Natural killer cell (primary cell): ENCODE data around the gene CIB1. TPM values are rescaled to one million over a fixed set of nuclear protein-coding genes. Genes with fewer than 3 reads are reported as not detected.
A peak's percentile ranks its signal among the peaks of the same experiment; 100 is the strongest.

Source experiments
- ATAC-seq, 3 donors: fragments of 150-1000 bp in 2 of 3; fragments of 200-7000 bp in 1 of 3; cut with Tn5 transposase; 1 replicate in 1 of 3; 2 replicates in 2 of 3; pipeline ENCODE4 v1.10.0; 2021; ENCODE audit warnings: mild to moderate bottlenecking in 2 of 3, moderate library complexity in 2 of 3
- DNase-seq, 2 donors: peaks; one replicate each; pipeline versions ENCODE4 v3.0.0 to v3.0.0-alpha.2; 2013 to 2021; ENCODE audit warnings: mixed read lengths in 1 of 2
- H3K27ac ChIP-seq: one replicate; pipeline ENCODE4 v1.5.1; 2013; ENCODE audit warnings: mild to moderate bottlenecking, low read length
- H3K27me3 ChIP-seq: one replicate; pipeline ENCODE4 v1.6.1; 2013; ENCODE audit warnings: low read length; ENCODE audit not compliant: control insufficient read depth, insufficient read depth
- H3K36me3 ChIP-seq: one replicate; pipeline ENCODE4 v1.6.1; 2013; ENCODE audit warnings: low read length; ENCODE audit not compliant: control insufficient read depth, insufficient read depth
- H3K4me1 ChIP-seq: one replicate; pipeline ENCODE4 v1.6.1; 2013; ENCODE audit warnings: low read length; ENCODE audit not compliant: control insufficient read depth, insufficient read depth
- H3K4me3 ChIP-seq: one replicate; pipeline ENCODE4 v1.5.1; 2013; ENCODE audit warnings: low read length
- H3K9me3 ChIP-seq: one replicate; pipeline ENCODE4 v1.6.1; 2013; ENCODE audit warnings: low read length; ENCODE audit not compliant: control insufficient read depth, insufficient read depth
- H3K27ac Mint-ChIP-seq, 2 donors: one replicate each; pipeline ENCODE4 v1.8.0; 2022; ENCODE audit warnings: mild to moderate bottlenecking in 2 of 2, mixed read lengths in 2 of 2, moderate library complexity in 1 of 2
- H3K27me3 Mint-ChIP-seq, 2 donors: one replicate each; pipeline ENCODE4 v1.8.0; 2022; ENCODE audit warnings: low read depth in 2 of 2, mixed read lengths in 2 of 2
- H3K36me3 Mint-ChIP-seq: one replicate; pipeline ENCODE4 v1.8.0; 2022; ENCODE audit warnings: mixed read lengths
- H3K4me1 Mint-ChIP-seq, 2 donors: one replicate each; pipeline ENCODE4 v1.8.0; 2022; ENCODE audit warnings: mixed read lengths in 2 of 2
- H3K4me3 Mint-ChIP-seq: one replicate; pipeline ENCODE4 v1.8.0; 2022; ENCODE audit warnings: mild to moderate bottlenecking, moderate library complexity, mixed read lengths
- H3K9me3 Mint-ChIP-seq, 2 donors: one replicate each; pipeline ENCODE4 v1.8.0; 2022; ENCODE audit warnings: mixed read lengths in 2 of 2
- CTCF ChIP-seq: fragments of 200-600 bp; IDR thresholded peaks from one replicate; pipeline ENCODE4 v1.8.0; 2022; ENCODE audit warnings: antibody characterized with exemption
- WGBS: methylation state at CpG from one replicate; pipeline ENCODE4 v1.1.7; 2013; ENCODE audit warnings: missing lambda C conversion rate; ENCODE audit not compliant: insufficient coverage; 5-methylcytosine and 5-hydroxymethylcytosine counted together
- intact Hi-C: fragments of 100-400 bp; cut with micrococcal nuclease; formaldehyde crosslinking; loops from one replicate; pipeline ENCODE4 v1.14.2; 2022
- total RNA-seq, 4 donors: library from RNA; stranded (reverse); fragments of 120-200 nt in 1 of 4; gene quantifications; one replicate each; pipeline versions ENCODE4 v1.2.3 to v1.2.4, GENCODE V29; 2013 to 2022

CIB1 gene
- total RNA-seq, 3 donors from 2014 or later (not counting 1 experiment from before 2014, with no cell fraction given), result 136 to 209 (median 154) TPM

- H3K27me3 Mint-ChIP-seq, result no peaks in the 10 kb centered on the region
- Histone ChIP-seq H3K27ac (no peak overlapping the region), H3K27me3 (no peaks in the 10 kb centered on the region), H3K4me3 (no peak overlapping the region), H3K4me1 (peaks cover 19% of the 10 kb centered on the region), H3K9me3 (no peaks in the 10 kb centered on the region), H3K36me3 (peaks cover 59% of the 10 kb centered on the region)
- ATAC-seq, result no peak
- H3K4me3 Mint-ChIP-seq, result no peak overlapping the region
- no peak for DNase-seq
- H3K36me3 Mint-ChIP-seq, result peaks cover 22% of the 10 kb centered on the region
- TF ChIP-seq CTCF, result no peak
- no peaks in the 10 kb centered on the region for H3K9me3 Mint-ChIP-seq
- peaks cover 56 to 68% of the 10 kb centered on the region in 2 donors for H3K4me1 Mint-ChIP-seq
- 96% methylated on average over 9 of the region's 10 CpGs for WGBS
- intact Hi-C loops, result no loop called here
- peak overlapping the region; percentile 62 to 64 for H3K27ac Mint-ChIP-seq
These were observed 36.9 kb upstream of the CIB1 start for GRCh38 chr15:90270502-90271150.

DNA sequence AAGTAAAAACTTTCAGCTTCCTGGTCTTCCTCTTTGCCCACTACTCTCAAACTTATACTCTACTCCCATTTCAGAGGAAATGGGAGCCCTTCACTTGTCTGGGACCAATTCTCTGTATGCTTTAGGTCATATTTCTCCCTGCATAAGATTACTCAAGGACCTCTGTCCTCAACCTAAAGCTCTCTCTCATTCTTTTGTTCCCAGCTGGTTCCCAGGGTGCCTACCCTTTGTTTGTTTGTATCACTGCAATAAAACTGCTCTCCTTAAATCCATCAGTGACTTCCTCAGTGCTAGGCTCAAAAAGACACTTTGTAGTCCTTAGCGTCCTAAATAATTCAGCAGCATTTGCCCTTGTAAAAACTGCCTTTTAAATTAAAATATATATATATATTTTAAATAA, 34.7 kb upstream of the CIB1 start:
- peaks cover 53% of the 10 kb centered on the region for H3K36me3 ChIP-seq
- DNase-seq (no peak), ATAC-seq (no peak)
- intact Hi-C loops, result no loop called here
- no peaks in the 10 kb centered on the region for H3K27me3 ChIP-seq
- no peaks in the 10 kb centered on the region for H3K9me3 ChIP-seq
- no peak overlapping the region for H3K4me3 ChIP-seq
- Mint-ChIP-seq H3K27ac (peak overlapping the region; percentile 14 to 98), H3K4me1 (peaks cover 72 to 78% of the 10 kb centered on the region in 2 donors), H3K27me3 (no peaks in the 10 kb centered on the region), H3K36me3 (peaks cover 22% of the 10 kb centered on the region), H3K4me3 (peak overlapping the region; percentile 72), H3K9me3 (no peaks in the 10 kb centered on the region)
- peaks cover 30% of the 10 kb centered on the region for H3K4me1 ChIP-seq
- no CpG with 5 or more reads among the region's 1 CpG for WGBS
- TF ChIP-seq CTCF, result no peak
- H3K27ac ChIP-seq, result no peak overlapping the region

GRCh38 chr15:90266485-90266884, 32.7 kb upstream of the CIB1 start:
- H3K27ac ChIP-seq, result peak overlapping the region; percentile 94
- 47% methylated on average over 12 of the region's 15 CpGs for WGBS
- Mint-ChIP-seq H3K4me1 (peaks cover 64 to 66% of the 10 kb centered on the region in 2 donors), H3K27ac (peak overlapping the region; percentile 97 to 98), H3K27me3 (no peaks in the 10 kb centered on the region), H3K9me3 (no peaks in the 10 kb centered on the region), H3K36me3 (peaks cover 15% of the 10 kb centered on the region), H3K4me3 (peak overlapping the region; percentile 96)
- H3K4me3 ChIP-seq, result peak overlapping the region; percentile 78
- no peaks in the 10 kb centered on the region for H3K27me3 ChIP-seq
- DNase-seq (peak in 1 of 2 donors; percentile 46), ATAC-seq (no peak)
- intact Hi-C loops, result no loop called here
- H3K4me1 ChIP-seq, result peaks cover 30% of the 10 kb centered on the region
- H3K36me3 ChIP-seq, result peaks cover 34% of the 10 kb centered on the region
- H3K9me3 ChIP-seq, result no peaks in the 10 kb centered on the region
- TF ChIP-seq CTCF, result no peak

DNA sequence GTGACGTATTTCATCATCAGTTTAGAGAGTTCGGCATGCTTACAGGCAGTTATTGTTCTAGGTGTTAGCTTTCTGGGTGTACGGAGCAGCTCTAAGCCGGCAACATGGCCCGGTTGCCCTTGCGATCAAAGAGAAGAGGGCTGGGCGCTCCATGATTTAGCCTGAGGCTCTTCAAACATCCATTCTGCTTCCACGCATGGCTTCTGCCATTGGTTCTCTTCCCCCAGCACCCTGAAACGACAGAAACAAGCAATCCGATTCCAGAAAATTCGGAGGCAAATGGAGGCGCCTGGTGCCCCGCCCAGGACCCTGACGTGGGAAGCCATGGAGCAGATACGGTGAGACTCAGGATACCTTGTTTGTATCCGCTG, 32.3 kb upstream of the CIB1 start:
- Histone ChIP-seq H3K36me3 (peaks cover 30% of the 10 kb centered on the region), H3K27me3 (no peaks in the 10 kb centered on the region), H3K9me3 (no peaks in the 10 kb centered on the region), H3K27ac (peak overlapping the region; percentile 94), H3K4me1 (peaks cover 30% of the 10 kb centered on the region), H3K4me3 (peak overlapping the region; percentile 78)
- no peak for TF ChIP-seq CTCF
- Mint-ChIP-seq H3K9me3 (no peaks in the 10 kb centered on the region), H3K27me3 (no peaks in the 10 kb centered on the region), H3K4me1 (peaks cover 60 to 63% of the 10 kb centered on the region in 2 donors), H3K36me3 (peaks cover 15% of the 10 kb centered on the region), H3K27ac (peak overlapping the region; percentile 97 to 98), H3K4me3 (peak overlapping the region; percentile 96)
- peak in 1 of 2 donors; percentile 68 for DNase-seq
- intact Hi-C loops, result no loop called here
- peak in 2 of 3 donors; percentile 3 to 6 for ATAC-seq
- 1% methylated on average over 16 of the region's 16 CpGs for WGBS
